Measurements from ENCODE around the gene EDIL3. TPM values are rescaled to one million over a fixed set of nuclear protein-coding genes. Genes with fewer than 3 reads are reported as not detected.
"Not testable (repeated sequence)": the region's sequence is repeated elsewhere in the genome, so short reads cannot be mapped to it uniquely, and the experiment has no call there.

EDIL3 gene
- total RNA-seq, 1 experiment from 2014 or later, result 56.5 TPM

GRCh38 chr5:84184857-84185256 lies 199.8 kb downstream of the EDIL3 start:
- no peak for DNase-seq (ENCODE audit: low spot score)

- no peak for DNase-seq (ENCODE audit: low spot score)
Measured at GRCh38 chr5:84181093-84181492, 203.6 kb downstream of the EDIL3 start.

GRCh38 chr5:84168841-84169240 lies 215.8 kb downstream of the EDIL3 start:
- no peak for DNase-seq (ENCODE audit: low spot score)

GRCh38 chr5:84163671-84164070 lies 221.0 kb downstream of the EDIL3 start:
- no peak for DNase-seq (ENCODE audit: low spot score)

- DNase-seq (ENCODE audit: low spot score), result no peak
Measured at GRCh38 chr5:84162695-84163094, 222.0 kb downstream of the EDIL3 start.

- not testable (repeated sequence) for DNase-seq (ENCODE audit: low spot score)
Measured at GRCh38 chr5:84160650-84161049, 224.0 kb downstream of the EDIL3 start.

- no peak for DNase-seq (ENCODE audit: low spot score)
Measured at GRCh38 chr5:84149094-84149493, 235.6 kb downstream of the EDIL3 start.

- DNase-seq (ENCODE audit: low spot score), result no peak
Measured at GRCh38 chr5:84148651-84149050, 236.0 kb downstream of the EDIL3 start.

- no peak for DNase-seq (ENCODE audit: low spot score)
Measured at GRCh38 chr5:84137541-84137940, 247.1 kb downstream of the EDIL3 start.

GRCh38 chr5:84131372-84131771 lies 253.3 kb downstream of the EDIL3 start:
- DNase-seq (ENCODE audit: low spot score), result no peak

GRCh38 chr5:84130006-84130580 lies 254.6 kb downstream of the EDIL3 start:
- no peak for DNase-seq (ENCODE audit: low spot score)

- no peak for DNase-seq (ENCODE audit: low spot score)
Measured at GRCh38 chr5:84125216-84125615, 259.5 kb downstream of the EDIL3 start.

- no peak for DNase-seq (ENCODE audit: low spot score)
Measured at GRCh38 chr5:84119252-84119651, 265.4 kb downstream of the EDIL3 start.

GRCh38 chr5:84118551-84118950 lies 266.1 kb downstream of the EDIL3 start:
- no peak for DNase-seq (ENCODE audit: low spot score)

- DNase-seq (ENCODE audit: low spot score), result no peak
Measured at GRCh38 chr5:84115727-84116126, 269.0 kb downstream of the EDIL3 start.

GRCh38 chr5:84113246-84114105 lies 271.2 kb downstream of the EDIL3 start:
- DNase-seq (ENCODE audit: low spot score), result peak; percentile 73

- no peak for DNase-seq (ENCODE audit: low spot score)
Measured at GRCh38 chr5:84092738-84093137, 291.9 kb downstream of the EDIL3 start.

GRCh38 chr5:84091127-84091799 lies 293.4 kb downstream of the EDIL3 start:
- DNase-seq (ENCODE audit: low spot score), result no peak

GRCh38 chr5:84088996-84089395 lies 295.7 kb downstream of the EDIL3 start:
- peak; percentile 42 for DNase-seq (ENCODE audit: low spot score)

GRCh38 chr5:84086511-84086910 lies 298.2 kb downstream of the EDIL3 start:
- no peak for DNase-seq (ENCODE audit: low spot score)

GRCh38 chr5:84085387-84086041 lies 299.2 kb downstream of the EDIL3 start:
- no peak for DNase-seq (ENCODE audit: low spot score)

- no peak for DNase-seq (ENCODE audit: low spot score)
Measured at GRCh38 chr5:84080908-84081307, 303.8 kb downstream of the EDIL3 start.

Data from A172 (cell line).